GM23248 (cell line): ENCODE results near the gene UBE2C.

Experiments
- EZH2 ChIP-seq: fragments of 200-600 bp; sonication (generic); IDR thresholded peaks from 2 replicates; pipeline ENCODE4 v1.6.1; 2018; ENCODE audit warnings: antibody characterized with exemption, mild to moderate bottlenecking; ENCODE audit not compliant: insufficient read depth, poor library complexity, severe bottlenecking
- EZH2phosphoT487 ChIP-seq: fragments of 200-600 bp; sonication (generic); IDR thresholded peaks from 2 replicates; pipeline ENCODE4 v1.6.1; 2018; ENCODE audit warnings: antibody characterized with exemption, moderate library complexity, mild to moderate bottlenecking, low read depth; ENCODE audit not compliant: insufficient read depth

- TF ChIP-seq EZH2 (no peak), EZH2phosphoT487 (no peak)
These were observed 2.1 kb upstream of the UBE2C start for GRCh38 chr20:45810191-45810970.
